ENCODE results near the gene TBC1D10B. TPM values are rescaled to one million over a fixed set of nuclear protein-coding genes. Genes with fewer than 3 reads are reported as not detected.

TBC1D10B gene
- total and polyA plus RNA-seq, 2 of the 8 experiments (the other 6 are each of a cell fraction or from before 2014, with no cell fraction given), result 15.4 to 28.6 TPM

DNA sequence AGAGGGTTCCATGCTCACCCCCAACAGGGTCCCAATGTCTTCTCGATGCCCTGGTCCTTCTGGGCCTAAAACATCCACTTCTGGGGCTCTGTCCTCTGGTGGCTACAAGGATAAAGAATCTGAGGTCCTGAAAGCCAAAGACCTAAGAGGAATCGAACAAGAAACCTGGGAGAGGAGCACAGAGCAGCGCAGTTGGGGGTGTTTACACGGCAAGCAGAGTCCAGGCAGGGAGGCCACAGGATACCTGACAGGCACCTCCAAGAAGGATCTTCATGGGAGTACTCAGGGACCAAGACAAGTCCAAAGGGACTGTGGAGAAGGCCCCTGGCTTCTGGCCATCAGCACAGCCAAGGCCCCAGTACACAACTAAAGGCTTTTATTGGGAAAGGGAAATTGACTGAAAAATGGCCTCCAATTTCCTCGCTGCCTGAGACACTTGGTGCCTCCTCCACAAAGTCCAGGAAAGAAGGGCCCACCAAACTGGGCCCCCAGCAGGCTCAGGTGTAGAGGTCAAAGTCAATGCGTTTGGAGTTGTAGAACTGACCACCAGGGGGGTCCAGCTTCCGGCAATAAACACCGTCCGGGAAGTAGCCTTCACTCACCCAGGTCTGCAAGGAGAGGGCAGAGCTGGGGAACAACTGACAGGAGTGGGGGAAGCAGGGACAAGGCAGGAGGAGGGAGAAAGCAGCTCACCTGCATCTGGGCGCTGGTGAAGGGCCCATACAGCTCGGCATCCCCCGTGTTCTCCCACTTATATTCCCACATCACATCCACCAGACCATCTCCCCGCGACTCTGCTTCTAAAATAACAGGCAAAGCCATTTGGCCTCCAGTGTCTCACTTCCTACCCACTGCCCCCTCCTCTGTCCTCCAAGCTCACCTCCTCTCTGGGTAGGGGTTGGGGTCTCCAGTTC, 17.5 kb downstream of the TBC1D10B start:
- H2BK5ac ChIP-seq (ENCODE audit: low read depth, low read length), result no peak overlapping the region
- POLR2A ChIA-PET (ENCODE audit: partially characterized antibody), result interaction anchor here (0.6 to 6.1 kb wide), 7 partner anchors 11 to 50 kb away, joined by 3 to 47 read pairs (median 4); partner anchors contain the start of gene ZNF48
- FAIRE-seq (no peak), DNase-seq (ENCODE audit: low read depth in 1 of 2, low spot score in 2 of 2) (no peak)
- peaks cover 0 to 12% (median 6%) of the 10 kb centered on the region in 4 experiments; a peak in 5 of 7 replicates for H3K4me1 ChIP-seq (replicated peaks in 1 of 4; ENCODE audit: control insufficient read depth in 3 of 4, insufficient read depth in 4 of 4, low read length in 3 of 4)
- no peak overlapping the region for H2AK5ac ChIP-seq (ENCODE audit: low read depth, low read length)
- H3K79me1 ChIP-seq (ENCODE audit: low read depth, low read length), result no peaks in the 10 kb centered on the region; the same call in 1 of the 2 replicates
- H3K56ac ChIP-seq (replicated peaks; ENCODE audit: insufficient read length, low read depth, low read length), result no peak overlapping the region
- no peak overlapping the region for H3K9ac ChIP-seq (replicated peaks in 1 of 4; ENCODE audit: extremely low read depth in 1 of 4, low read depth in 3 of 4, low read length in 3 of 4)
- H2AFZ ChIP-seq (ENCODE audit: low read length), result no peak overlapping the region
- no peak overlapping the region for H3K4ac ChIP-seq (replicated peaks; ENCODE audit: insufficient read length, low read depth, low read length)
- H3K18ac ChIP-seq (ENCODE audit: extremely low read depth, low read length), result no peak overlapping the region
- no peak overlapping the region for H4K8ac ChIP-seq (ENCODE audit: extremely low read depth, insufficient read depth, low read length)
- H3K27me3 ChIP-seq (replicated peaks in 1 of 4; ENCODE audit: control insufficient read depth in 3 of 4, extremely low read depth in 1 of 4, insufficient read depth in 3 of 4, low read length in 3 of 4), result no peaks in the 10 kb centered on the region
- peaks cover 0 to 14% of the 10 kb centered on the region in 2 experiments; a peak in 2 of 4 replicates for H3K79me2 ChIP-seq (ENCODE audit: control insufficient read depth in 1 of 2, insufficient read depth in 2 of 2, low read length in 2 of 2)
- no peak overlapping the region for H4K91ac ChIP-seq (replicated peaks; ENCODE audit: insufficient read length, low read length)
- 93% methylated on average over 14 of the region's 14 CpGs; no CpG with 5 or more reads in 1 of the 2 experiments for WGBS, 2 experiments (ENCODE audit: extremely low coverage in 1 of 2, insufficient coverage in 1 of 2, insufficient read length in 1 of 2, insufficient replicate concordance in 2 of 2, low coverage in 1 of 2, low lambda C conversion rate in 2 of 2, missing lambda C conversion rate in 1 of 2)
- H3K4me3 ChIP-seq (ENCODE audit: extremely low read depth in 1 of 4, insufficient read depth in 2 of 4, low read depth in 3 of 4, low read length in 4 of 4), result no peak overlapping the region
- H2BK20ac ChIP-seq (ENCODE audit: low read length), result no peak overlapping the region
- H3K14ac ChIP-seq (ENCODE audit: insufficient read length), result no peak overlapping the region
- CTCF ChIA-PET (ENCODE audit: partially characterized antibody), result interaction anchor here (0.8 to 3.5 kb wide), 7 partner anchors 10 to 68 kb away, joined by 3 to 20 read pairs (median 3); no protein-coding TSS in a partner anchor
- H3K9me3 ChIP-seq (ENCODE audit: insufficient read depth in 2 of 2, low read depth in 1 of 2, low read length in 1 of 2), result no peaks in the 10 kb centered on the region
- H3K36me3 ChIP-seq (ENCODE audit: control insufficient read depth in 2 of 4, insufficient read depth in 4 of 4, low read length in 3 of 4), result peaks cover 12 to 37% (median 31%) of the 10 kb centered on the region in 4 experiments
- no peak overlapping the region for H2BK15ac ChIP-seq (ENCODE audit: low read length)
- H2BK12ac ChIP-seq (ENCODE audit: low read depth, low read length), result no peak overlapping the region
- no peak overlapping the region for H3K27ac ChIP-seq (ENCODE audit: low read depth, low read length)
- H3K23ac ChIP-seq (ENCODE audit: insufficient read length), result no peak overlapping the region
- no peak overlapping the region for H2BK120ac ChIP-seq (replicated peaks; ENCODE audit: low read depth, low read length)
- H3K4me2 ChIP-seq (ENCODE audit: insufficient read depth in 1 of 2, low read depth in 2 of 2, low read length in 2 of 2), result no peak overlapping the region
- no peak overlapping the region for H4K5ac ChIP-seq (ENCODE audit: insufficient read length, low read depth, low read length)
- peak in 1 of 2 experiments; percentile 23; a peak in 1 of 4 replicates for TF ChIP-seq RAD21 (IDR thresholded peaks at IDR 0.05 in 1 of 2, conservative IDR thresholded peaks at IDR 0.05 in 1 of 2; ENCODE audit: low read depth in 2 of 2, low read length in 2 of 2)
- no peak for TF ChIP-seq SP1 (IDR thresholded peaks at IDR 0.05; ENCODE audit: low read depth, low read length)
- peak; percentile 13 to 39 (median 29); a peak in 3 of 4 replicates for TF ChIP-seq CTCF (IDR thresholded peaks at IDR 0.05; ENCODE audit: control extremely low read depth in 1 of 3, insufficient read depth in 1 of 3, low read depth in 1 of 3, low read length in 3 of 3)
- TF ChIP-seq SRF (IDR thresholded peaks at IDR 0.05; ENCODE audit: low read depth, low read length), result no peak
- H3K23me2 ChIP-seq (ENCODE audit: low read depth, low read length), result peaks cover 11% of the 10 kb centered on the region
- peaks cover 2 to 3% of the 10 kb centered on the region in 2 experiments for H4K20me1 ChIP-seq (replicated peaks in 1 of 2; ENCODE audit: control insufficient read depth in 1 of 2, insufficient read depth in 2 of 2, low read length in 2 of 2)
